HG03095 (cell line): ENCODE results near the gene MRPL20.
A peak's percentile ranks its signal among the peaks of the same experiment; 100 is the strongest.
"Not testable (repeated sequence)": the region's sequence is repeated elsewhere in the genome, so short reads cannot be mapped to it uniquely, and the experiment has no call there.

ENCODE experiments used
- ATAC-seq: cut with Tn5 transposase; IDR thresholded peaks from one replicate; pipeline ENCODE4 v1.9.1; 2021; ENCODE audit warnings: moderate library complexity; ENCODE audit not compliant: unreplicated experiment

Gene MRPL20

GRCh38 chr1:1390675-1391074 is 16.4 kb downstream of the MRPL20 start:
- no peak for ATAC-seq

- ATAC-seq, result no peak
Measured at GRCh38 chr1:1388078-1388472, 19.0 kb downstream of the MRPL20 start.

- no peak for ATAC-seq
Measured at GRCh38 chr1:1387098-1388077, 19.7 kb downstream of the MRPL20 start.

GRCh38 chr1:1385931-1386330 is 21.2 kb downstream of the MRPL20 start:
- ATAC-seq, result no peak

GRCh38 chr1:1385339-1385738 is 21.8 kb downstream of the MRPL20 start:
- ATAC-seq, result not testable (repeated sequence)

GRCh38 chr1:1381294-1381693 is 25.8 kb downstream of the MRPL20 start:
- no peak for ATAC-seq

- ATAC-seq, result no peak
Measured at GRCh38 chr1:1380860-1381259, 26.2 kb downstream of the MRPL20 start.

GRCh38 chr1:1377540-1378205 is 29.4 kb downstream of the MRPL20 start:
- ATAC-seq, result no peak

GRCh38 chr1:1376551-1377226 is 30.4 kb downstream of the MRPL20 start:
- no peak for ATAC-seq

- peak; percentile 80 for ATAC-seq
Measured at GRCh38 chr1:1374929-1375662, 32.0 kb downstream of the MRPL20 start, which contains the start of gene AURKAIP1. TSS of gene AURKAIP1 (minus strand) at chr1:1375207. CDS start at chr1:1374756, 451 bp downstream.

- no peak for ATAC-seq
Measured at GRCh38 chr1:1374589-1374928, 32.5 kb downstream of the MRPL20 start.

- ATAC-seq, result no peak
Measured at GRCh38 chr1:1373815-1374588, 33.1 kb downstream of the MRPL20 start.

- no peak for ATAC-seq
Measured at GRCh38 chr1:1373051-1373814, 33.9 kb downstream of the MRPL20 start.

GRCh38 chr1:1371746-1372711 is 35.1 kb downstream of the MRPL20 start:
- no peak for ATAC-seq

GRCh38 chr1:1371364-1371745 is 35.7 kb downstream of the MRPL20 start:
- no peak for ATAC-seq

- ATAC-seq, result no peak
Measured at GRCh38 chr1:1370771-1371300, 36.3 kb downstream of the MRPL20 start.

GRCh38 chr1:1370094-1370493 is 37.0 kb downstream of the MRPL20 start:
- ATAC-seq, result not testable (repeated sequence)

- ATAC-seq, result no peak
Measured at GRCh38 chr1:1367315-1367714, 39.8 kb downstream of the MRPL20 start.
